DOHH2 (cell line): ENCODE data around the gene GPAT2.
"Not testable (repeated sequence)": the region's sequence is repeated elsewhere in the genome, so short reads cannot be mapped to it uniquely, and the experiment has no call there.

Experiments used
- CTCF ChIP-seq: fragments of 200-600 bp; sonication (generic); IDR thresholded peaks from one replicate; pipeline ENCODE4 v1.5.1; 2014; ENCODE audit warnings: antibody characterized with exemption, mild to moderate bottlenecking, low read depth, low read length; ENCODE audit not compliant: poor library complexity, severe bottlenecking
- EZH2phosphoT487 ChIP-seq: fragments of 200-600 bp; sonication (generic); IDR thresholded peaks from 2 replicates; pipeline ENCODE4 v1.6.1; 2017; ENCODE audit warnings: borderline replicate concordance, mild to moderate bottlenecking, antibody characterized with exemption, low read length, moderate library complexity, mixed read lengths

GRCh38 chr2:95990884-95991283 lies 43.8 kb downstream of the GPAT2 start:
- not testable (repeated sequence) for TF ChIP-seq CTCF, EZH2phosphoT487
